Left hindlimb (tissue), 1 donor: ENCODE results near the gene ZSCAN25.
"Not testable (repeated sequence)": the region's sequence is repeated elsewhere in the genome, so short reads cannot be mapped to it uniquely, and the experiment has no call there.

ENCODE experiments used
- DNase-seq: peaks from one replicate; pipeline ENCODE4 v3.0.0-alpha.2; 2018

Gene ZSCAN25

DNA sequence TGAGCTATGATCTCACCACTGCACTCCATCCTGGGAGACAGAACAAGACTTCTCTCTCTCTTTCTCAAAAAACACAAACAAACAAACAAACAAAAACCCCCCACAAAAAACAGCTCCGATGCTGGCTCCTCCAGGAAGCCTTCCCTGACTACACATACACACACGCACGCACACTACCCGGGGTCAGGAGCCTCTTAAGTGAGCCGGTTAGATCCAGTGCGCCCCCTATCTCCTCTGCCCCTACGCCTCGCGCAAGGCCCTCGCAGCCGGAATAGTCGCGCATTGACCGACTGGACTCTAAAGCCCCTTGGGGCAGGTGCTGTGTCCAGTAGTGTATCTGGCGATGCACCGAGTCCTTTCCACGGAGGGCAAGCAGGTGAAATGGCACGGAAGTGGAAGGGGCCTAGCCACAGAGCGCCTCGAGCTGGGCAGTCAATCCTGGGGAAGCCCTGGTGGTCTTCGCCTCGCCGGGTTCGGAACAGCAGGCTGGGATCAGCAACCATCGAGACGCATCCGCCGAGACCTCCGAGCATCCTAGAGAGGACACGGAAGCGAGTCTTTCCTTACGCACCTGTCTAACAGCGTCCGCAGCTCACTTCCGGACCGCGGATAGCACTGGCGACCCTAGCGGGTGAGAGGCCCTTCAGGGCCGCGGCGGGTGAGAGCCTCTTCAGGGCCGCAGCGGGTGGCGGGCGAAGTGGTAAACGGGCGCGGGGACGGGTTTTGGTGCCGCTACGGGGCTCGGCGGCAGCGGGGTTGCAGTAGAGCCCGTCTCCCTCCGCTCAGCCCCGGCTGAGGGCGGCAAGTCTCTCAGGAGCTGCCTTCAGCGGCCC lies at the start of gene ZSCAN25:
Gene ZSCAN25 (plus strand): TSS at position 588 of the 833 bp plus-strand sequence. CDS start 2,661 bp downstream, outside the sequence.
- peak; percentile 94 for DNase-seq

DNA sequence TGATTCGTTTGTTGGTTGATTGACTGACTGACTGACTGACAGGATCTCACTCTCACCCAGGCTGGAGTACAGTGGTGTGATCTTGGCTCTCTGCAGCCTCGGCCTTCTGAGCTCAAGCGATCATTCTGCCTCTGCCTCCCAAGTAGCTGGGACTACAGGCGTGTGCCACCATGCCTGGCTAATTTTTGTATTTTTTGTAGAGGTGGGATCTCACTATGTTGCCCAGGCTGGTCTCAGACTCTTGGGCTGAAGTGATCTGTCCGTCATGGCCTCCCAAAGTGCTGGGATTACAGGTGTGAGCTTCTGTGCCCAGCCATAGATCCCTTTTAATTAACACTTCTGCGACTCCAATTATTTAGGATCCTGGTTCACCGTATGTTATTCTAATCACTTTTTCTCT lies 48.0 kb upstream of the ZSCAN25 start:
- DNase-seq = not testable (repeated sequence)

DNA sequence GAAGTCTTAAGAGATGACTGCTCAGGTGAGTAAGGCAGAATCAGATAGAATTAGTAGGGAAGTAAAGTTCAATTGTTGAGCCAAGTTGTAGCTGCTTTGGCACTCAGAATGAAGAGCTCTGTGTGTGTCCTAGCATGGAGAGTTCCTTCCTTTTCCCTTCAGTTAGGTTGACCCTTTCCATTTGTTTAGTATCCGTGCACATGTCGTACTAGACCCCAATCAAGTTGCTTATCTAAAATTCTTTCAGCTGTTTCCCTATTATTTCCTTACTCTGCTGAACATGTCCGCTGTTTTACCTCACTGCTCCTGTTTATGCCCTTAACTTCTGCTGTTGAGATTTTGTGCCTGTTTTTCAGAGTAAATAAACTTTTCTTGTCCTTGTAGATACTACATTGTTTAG lies 45.0 kb upstream of the ZSCAN25 start:
- DNase-seq = no peak

DNA sequence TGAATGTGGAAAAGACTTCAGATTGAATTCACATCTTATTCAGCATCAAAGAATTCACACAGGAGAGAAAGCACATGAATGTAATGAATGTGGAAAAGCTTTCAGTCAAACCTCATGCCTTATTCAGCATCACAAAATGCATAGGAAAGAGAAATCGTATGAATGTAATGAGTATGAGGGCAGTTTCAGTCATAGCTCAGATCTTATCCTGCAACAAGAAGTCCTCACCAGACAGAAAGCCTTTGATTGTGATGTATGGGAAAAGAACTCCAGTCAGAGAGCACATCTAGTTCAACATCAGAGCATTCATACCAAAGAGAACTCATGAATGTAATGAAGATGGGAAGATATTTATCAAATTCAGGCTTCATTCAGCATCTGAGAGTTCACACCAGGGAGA lies 43.5 kb upstream of the ZSCAN25 start:
- DNase-seq = no peak

DNA sequence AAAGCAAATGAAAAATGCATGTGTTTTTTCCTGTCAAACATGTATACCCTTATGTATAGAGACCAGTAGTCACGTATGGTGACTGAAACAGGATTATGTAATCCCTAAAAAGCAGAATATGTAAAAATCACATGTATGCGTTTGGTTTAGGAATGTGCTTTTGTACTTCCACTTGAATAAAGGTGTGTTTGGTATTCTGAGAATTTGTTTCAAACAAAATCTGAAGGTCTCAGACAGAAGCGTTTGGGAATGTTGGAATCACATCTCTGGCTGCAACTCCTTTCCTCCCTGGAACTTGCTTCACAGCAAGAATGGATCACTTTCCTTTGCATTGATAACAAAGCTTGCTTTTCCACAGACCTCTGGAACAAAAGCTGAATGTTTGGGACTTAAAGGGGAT lies 40.5 kb upstream of the ZSCAN25 start:
- no peak for DNase-seq

DNA sequence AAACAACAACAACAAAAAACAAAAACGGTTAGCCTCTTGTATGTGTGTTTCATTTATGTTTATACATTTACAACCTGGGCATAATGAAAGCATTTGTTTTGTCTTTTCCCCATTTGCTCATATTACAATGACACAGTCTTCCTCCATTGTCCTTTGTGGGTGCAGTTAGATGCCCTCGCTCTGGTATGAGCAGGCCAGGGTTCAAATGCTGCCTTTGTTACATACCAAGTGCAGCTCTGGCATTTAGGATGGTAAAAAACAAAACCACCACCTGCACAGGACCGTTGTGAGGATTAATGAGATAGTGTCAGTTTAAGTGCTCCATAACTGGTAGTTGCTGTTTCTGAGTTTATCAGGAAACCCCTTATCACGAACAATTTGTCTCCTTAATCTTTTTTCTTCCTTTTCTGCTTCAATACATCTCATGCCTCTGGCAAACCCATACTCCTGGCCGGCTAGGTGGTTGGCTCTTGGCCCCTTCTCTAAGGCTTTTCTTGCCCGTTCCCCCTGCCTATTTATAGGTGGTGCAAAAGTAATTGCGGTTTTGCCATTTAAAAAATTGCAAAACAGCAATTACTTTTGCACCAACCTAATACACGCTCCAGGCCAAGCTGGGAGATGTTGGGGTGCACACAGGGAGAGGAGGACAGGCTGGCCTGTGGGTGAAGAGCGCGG lies 37.3 kb upstream of the ZSCAN25 start:
- no peak for DNase-seq

DNA sequence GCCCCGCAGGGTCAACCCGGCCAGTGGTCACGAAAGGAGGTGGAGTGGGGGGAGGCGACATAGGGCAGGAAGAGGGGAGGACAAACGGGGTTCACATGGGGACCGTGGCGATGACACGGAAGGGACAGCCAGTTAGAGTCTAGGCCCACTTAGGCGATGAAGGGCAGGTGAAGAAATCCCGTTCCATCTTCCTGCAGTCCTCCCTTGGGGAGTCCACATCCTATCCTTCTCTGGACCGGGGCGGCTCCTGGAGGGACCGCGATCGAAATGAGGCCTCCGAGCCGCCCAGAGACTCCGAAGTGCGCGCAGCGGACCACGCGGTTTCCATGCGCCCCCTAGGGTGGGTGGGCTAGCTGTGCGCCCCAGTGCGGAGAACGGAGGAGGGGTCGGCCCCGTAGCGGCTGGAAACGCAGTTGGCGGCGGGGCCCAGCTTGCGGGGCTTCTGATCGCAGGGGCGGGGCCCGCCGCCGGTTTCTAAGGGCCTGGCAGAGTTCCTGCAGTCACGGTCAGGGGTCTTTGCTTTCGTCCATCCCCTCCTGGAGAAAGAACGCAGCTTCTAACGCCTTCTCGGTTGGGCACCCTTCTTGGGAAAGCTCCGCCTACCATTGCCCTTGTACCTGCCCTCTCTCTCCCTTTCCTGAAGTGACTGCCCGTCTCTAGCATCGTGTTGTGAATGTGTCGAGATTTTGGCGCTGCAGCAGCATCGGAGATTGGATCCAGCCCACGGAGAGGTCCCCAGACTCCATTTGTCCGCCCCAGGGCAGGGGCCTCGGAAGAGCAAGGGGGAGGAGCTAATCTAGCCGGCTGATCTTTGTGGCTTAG lies 36.6 kb upstream of the ZSCAN25 start:
- DNase-seq = peak; percentile 54

DNA sequence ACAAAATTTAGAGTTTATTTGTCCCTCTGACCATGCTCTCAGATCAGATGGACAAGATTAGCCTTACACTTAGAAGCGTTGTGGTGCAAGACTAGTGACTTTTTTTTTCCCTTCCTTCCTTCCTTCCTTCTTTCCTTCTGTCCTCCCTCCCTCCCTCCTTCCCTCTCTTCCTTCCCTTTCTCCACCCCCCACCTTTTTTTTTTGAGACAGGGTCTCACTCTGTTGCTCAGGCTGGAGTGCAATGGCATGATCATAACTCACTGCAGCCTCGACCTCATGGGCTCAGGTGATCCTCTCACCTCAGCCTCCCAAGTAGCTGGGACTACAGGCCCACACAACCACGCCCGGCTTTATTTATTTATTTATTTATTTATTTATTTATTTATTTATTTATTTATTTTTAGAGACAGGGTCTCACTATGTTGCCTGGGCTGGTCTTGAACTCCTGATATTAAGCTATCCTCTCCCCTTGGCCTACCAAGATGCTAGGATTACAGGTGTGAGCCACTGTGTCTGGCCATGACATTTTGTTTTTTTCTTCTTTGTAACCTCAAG lies 35.9 kb upstream of the ZSCAN25 start:
- DNase-seq = not testable (repeated sequence)

DNA sequence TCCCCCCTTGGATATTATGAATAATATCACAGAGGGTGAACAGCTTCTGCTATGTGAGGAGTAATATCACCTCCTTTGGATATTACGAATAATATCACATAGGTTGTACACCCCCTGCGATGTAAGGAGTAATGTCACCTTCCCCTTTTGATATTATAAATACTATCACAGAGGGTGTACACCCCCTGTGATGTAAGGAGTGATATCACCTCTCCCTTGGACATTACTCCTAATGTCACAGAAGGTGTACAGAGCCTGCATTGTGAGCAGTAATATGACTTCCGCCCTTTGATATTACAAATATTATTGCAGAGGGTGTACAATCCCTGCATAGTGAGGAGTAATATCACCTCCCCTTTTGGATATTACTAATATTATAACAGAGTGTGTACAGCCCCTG lies 27.9 kb upstream of the ZSCAN25 start:
- no peak for DNase-seq

DNA sequence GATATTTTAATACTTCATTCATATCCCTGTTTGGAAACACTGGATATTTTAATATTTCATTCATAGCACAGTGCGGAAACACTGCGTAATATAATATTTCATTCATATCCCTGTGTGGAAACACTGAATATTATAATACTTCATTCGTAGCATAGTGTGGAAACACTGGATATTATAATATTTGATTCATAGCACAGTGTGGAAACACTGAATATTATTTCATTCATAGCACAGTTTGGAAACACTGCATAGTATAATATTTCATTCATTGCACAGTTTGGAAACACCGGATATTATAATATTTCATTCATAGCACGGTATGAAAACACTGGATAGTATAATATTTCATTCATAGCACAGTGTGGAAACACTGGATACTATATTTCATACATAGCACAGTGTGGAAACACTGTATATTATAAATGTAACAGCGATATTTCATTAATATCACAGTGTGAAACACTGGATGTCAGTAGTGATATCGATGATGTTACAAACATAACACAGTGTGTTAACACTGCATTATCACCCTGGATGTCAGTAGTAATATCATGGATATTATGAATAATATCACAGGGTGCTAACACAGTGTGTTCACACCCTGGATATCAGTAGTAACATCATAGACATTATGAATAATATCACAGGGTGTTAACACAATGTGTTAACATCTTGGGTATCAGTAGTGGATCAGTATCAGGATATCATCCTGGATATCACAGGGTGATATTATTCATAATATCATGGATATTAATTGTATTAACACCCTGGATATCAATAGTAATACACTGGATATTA lies 21.6 kb upstream of the ZSCAN25 start:
- no peak for DNase-seq

DNA sequence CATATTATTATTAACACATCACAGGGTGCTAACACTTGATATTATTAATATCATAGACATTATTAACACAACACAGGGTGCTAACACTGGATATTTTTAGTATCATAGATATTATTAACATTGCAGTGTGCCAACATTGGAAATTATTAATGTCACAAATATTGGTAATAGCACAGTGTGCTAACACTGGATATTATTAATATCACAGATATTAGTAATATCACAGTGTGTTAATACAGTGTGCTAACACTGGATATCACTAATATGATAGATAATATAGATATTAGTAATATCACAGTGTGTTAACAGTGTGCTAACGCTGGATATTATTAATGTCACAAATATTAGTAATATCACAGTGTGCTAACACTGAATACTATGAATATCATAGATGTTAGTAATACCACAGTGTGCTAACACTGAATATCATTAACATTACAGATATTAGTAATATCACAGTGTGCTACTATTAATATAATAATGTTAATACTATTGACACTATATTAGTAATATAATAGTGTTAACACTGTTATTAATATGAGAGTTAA lies 20.3 kb upstream of the ZSCAN25 start:
- DNase-seq = no peak

DNA sequence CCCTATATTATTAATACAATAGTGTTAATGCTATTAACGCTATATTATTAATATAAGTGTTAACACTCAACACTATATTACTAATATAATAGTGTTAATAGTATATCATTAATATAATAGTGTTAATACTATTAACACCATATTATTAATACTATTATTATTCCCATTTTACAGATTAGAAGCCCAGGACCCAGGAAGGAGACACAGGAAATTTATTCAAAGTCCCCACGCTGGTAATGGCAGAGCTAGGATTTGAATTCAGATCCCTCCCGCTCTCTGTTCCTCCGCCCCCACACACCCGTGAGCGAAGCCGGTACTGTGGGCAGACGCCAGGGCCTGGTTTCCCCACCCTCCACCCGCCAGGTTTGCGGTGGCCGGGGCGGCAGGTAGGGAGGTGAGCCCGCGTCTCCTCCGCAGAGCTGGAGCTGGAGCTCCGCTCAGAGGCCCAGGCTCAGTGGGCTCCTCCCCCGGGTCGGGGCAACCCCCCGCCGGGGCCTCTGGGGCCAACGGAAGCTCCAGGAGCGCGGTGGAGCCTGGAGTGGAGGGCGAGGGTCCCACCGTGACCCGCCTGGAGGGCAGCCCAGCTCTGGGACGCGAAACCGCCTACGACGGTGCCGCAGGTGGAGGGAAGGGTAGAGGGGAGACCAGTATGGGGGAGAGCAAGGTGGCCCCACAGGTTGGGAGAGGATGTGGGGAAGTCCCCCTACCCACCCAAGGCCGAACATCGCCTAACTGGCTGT lies 18.8 kb upstream of the ZSCAN25 start, which contains the start of gene TMEM225B:
Gene TMEM225B (plus strand): TSS at position 506 of the 740 bp plus-strand sequence. CDS start 6,122 bp downstream, outside the sequence.
- no peak for DNase-seq

DNA sequence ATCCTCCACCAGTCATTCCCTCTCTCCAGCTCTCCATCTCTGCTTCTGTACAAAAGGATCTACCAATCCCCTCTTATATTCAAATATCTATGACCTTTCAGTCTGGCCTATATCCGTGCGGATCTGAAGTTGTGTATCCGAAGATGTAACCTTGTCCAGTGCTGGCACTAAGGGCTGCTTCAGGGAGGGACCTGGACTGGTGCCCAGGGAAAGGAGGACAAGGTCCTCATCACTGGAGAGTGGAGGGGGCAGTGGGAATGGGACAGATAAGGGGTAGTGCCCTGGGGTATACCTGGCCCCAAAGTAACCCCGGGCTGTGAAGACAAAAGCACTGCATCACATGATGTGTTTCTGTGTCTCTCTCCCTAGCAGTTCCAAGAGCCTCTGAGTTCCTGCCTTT lies 16.9 kb upstream of the ZSCAN25 start:
- DNase-seq = no peak

DNA sequence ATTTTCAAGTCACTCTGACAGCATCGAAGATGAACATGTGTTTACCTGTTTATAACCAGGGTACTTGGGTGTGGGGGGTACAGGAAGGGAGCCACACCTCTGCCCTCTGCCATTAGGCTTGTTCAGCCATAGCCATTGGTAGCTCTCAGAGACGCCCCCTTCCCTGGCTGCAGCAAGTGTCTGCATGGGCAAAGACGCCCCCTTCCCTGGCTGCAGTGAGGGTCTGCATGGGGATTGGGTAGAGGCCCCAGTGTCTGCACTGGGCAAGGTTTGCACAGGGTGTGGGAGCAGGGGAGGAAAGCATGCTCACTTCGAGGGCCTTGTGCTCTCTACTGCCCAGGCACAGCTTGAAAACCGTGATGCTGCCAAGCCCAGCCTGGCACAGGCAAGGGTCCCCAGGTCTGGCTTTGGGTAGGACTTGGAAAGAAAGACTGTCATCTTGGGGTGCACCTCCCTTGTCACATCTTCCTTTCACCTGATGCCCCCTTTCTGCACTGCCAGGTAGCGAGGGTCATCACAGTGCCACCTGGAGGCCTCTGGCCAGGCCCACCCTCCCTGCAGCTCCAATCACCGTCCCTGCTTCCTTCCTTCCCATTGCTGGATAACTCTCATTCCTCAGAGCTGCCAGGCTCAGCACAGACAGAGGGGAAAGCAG lies 15.0 kb upstream of the ZSCAN25 start:
- no peak for DNase-seq

DNA sequence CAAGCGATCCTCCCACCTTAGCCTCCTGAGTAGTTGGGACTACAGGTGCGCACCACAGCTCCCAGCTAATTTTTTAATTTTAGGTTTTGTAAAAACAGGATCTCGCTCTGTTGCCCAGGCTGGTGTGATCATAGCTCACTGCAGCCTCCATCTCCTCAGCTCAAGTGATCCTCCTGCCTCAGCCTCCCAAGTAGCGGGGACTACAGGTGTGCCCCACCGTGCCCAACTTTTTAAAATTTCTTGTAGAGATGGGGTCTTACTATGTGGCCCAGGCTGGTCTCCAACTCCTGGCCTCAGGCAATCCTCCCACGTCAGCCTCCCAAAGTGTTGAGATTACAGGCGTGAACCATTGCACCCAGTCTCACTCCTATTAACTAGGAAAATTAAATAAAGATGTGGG lies 11.2 kb upstream of the ZSCAN25 start:
- no peak for DNase-seq

DNA sequence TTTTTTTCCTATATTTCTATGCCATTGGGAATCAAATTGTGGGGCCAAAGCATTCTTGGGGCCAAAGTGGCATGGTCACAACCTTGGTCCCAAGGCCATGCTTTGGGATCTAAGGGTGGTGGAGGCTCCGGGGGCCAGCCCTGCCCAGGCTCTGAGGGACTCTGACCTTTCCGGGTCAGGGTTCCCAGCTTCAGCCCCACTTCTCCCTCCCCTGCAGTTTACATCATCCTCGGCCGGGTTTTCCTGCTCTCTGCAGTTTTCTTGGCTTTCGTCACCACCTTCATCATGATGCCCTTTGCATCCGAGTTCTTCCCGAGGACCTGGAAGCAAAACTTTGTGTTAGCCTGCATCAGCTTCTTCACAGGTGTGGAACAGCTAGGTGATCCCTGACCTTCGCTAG lies 10.2 kb upstream of the ZSCAN25 start:
- DNase-seq = no peak

DNA sequence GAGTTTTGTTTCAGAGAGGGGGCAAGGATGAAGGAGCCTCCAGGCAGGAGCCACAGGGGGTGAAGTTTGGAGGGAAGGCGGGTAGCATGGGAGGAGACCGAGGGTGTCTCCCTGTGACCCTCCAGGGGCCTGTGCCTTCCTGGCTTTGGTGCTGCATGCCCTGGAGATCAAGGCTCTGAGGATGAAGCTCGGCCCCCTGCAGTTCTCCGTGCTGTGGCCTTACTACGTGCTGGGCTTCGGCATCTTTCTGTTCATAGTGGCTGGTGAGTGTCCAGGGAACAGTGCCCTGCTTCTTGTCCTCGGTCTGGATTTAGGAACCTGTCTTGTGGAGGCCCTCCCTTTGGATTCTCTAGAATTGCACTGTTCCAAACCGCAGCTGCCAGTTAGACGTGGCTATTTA lies 9.2 kb upstream of the ZSCAN25 start:
- DNase-seq = no peak

DNA sequence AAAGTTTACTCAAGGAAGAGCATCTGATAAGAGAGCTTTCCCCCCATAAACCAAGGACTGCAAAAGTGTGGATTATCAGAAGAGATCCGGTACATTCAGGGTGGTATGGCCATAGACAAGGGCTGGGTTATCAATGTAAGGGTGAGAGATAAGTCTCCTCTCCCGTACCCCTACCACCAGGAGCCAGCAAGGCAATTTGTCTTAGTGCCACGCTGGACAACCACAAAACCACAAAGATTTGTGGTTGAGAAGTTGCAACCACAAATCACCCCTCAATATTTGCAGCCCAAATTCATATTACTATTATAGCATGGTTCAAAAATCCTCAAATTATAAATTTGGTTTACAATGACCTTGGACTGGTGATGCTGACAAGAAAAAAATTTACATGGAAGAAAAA lies 2.3 kb upstream of the ZSCAN25 start:
- DNase-seq = no peak

DNA sequence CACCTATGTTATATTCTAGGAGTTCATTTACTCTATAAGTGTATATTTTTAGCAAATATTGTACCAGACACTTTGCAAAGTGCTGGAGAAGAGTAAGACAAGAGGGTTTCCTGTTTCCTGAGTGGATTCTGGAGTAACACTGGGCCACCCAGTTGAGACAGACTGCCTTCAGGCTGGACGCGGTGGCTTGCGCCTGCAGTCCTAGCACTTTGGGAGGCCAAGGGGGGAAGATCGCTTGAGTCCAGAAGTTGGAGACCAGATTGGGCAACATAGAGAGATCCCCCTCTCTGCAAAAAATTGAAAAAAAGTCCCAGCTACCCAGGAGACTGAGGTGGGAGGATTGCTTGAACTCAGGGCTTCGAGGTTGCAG lies 772 bp upstream of the ZSCAN25 start:
- no peak for DNase-seq

DNA sequence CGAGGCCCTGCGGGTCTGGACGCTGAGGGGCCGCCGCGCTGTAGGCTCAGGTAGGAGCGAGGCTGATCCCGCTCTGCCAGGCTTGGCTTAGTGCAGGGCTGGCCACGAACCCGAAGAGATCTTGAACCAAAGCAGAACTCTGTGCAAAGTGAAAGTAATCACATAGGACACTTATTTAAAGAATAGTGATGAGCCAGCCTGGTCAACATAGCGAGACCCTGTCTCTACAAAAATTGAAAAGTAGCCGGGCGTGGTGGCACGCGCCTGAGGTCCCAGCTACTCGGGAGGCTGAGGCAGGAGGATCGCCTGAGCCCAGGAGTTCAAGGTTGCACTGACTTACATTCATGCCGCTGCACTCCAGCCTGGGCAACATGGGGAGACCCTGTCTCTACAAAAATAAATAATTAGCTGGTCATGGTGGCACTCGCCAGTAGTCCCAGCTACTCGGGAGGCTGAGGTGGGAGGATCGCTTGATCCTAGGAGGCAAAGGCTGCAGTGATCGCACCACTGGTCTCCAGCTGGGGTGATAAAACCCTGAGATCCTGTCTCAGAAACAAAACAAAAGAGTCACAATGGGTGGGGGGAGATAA lies 541 bp downstream of the ZSCAN25 start:
- DNase-seq = no peak
